Suprapubic skin (tissue), 4 donors: ENCODE results near the gene CRACR2B. TPM values are rescaled to one million over a fixed set of nuclear protein-coding genes. Genes with fewer than 3 reads are reported as not detected.

Source experiments
- DNase-seq, 2 donors: peaks; one replicate each; pipeline ENCODE4 v3.0.0-alpha.2; 2019; ENCODE audit warnings: low spot score in 2 of 2
- H3K27ac ChIP-seq: fragments of 200-600 bp; sonication (generic); one replicate; pipeline ENCODE4 v1.5.1; 2019
- H3K27me3 ChIP-seq: fragments of 200-600 bp; sonication (generic); one replicate; pipeline ENCODE4 v1.5.1; 2019
- H3K36me3 ChIP-seq: fragments of 200-600 bp; sonication (generic); one replicate; pipeline ENCODE4 v1.5.1; 2019
- H3K4me1 ChIP-seq: fragments of 200-600 bp; sonication (generic); one replicate; pipeline ENCODE4 v1.5.1; 2019
- H3K4me3 ChIP-seq: fragments of 200-600 bp; sonication (generic); one replicate; pipeline ENCODE4 v1.5.1; 2019; ENCODE audit warnings: mild to moderate bottlenecking
- H3K9me3 ChIP-seq: fragments of 200-600 bp; sonication (generic); one replicate; pipeline ENCODE4 v1.5.1; 2019
- EP300 ChIP-seq: sonication (generic); formaldehyde crosslinking; IDR thresholded peaks from one replicate; pipeline ENCODE4 v1.6.1; 2017; ENCODE audit warnings: antibody characterized with exemption
- POLR2A ChIP-seq, 2 donors: fragments of 450-650 bp; IDR thresholded peaks; one replicate each; pipeline ENCODE4 v1.6.1; 2017; ENCODE audit warnings: antibody characterized with exemption in 2 of 2, mild to moderate bottlenecking in 2 of 2, moderate library complexity in 2 of 2
- POLR2AphosphoS5 ChIP-seq, 3 donors: sonication (generic); formaldehyde crosslinking; IDR thresholded peaks; one replicate each; pipeline ENCODE4 v1.6.1; 2017; ENCODE audit warnings: antibody characterized with exemption in 3 of 3
- WGBS: methylation state at CpG from one replicate; pipeline ENCODE4 v1.1.5; 2018; 5-methylcytosine and 5-hydroxymethylcytosine counted together
- total RNA-seq, 4 donors: library from RNA; depleted of rRNA; stranded (reverse); fragments of >200 nt; gene quantifications; one replicate each; pipeline ENCODE4 v1.1.0, GENCODE V29; 2016
- TF ChIP-seq, protein P1 (sequence below), 2 donors: fragments of 200-600 bp in 1 of 2; fragments of 450-650 bp in 1 of 2; sonication (generic) in 1 of 2; IDR thresholded peaks; one replicate each; pipeline ENCODE4 v1.5.1; 2016 to 2019; ENCODE audit warnings: antibody characterized with exemption in 2 of 2, mild to moderate bottlenecking in 1 of 2, moderate library complexity in 1 of 2

Gene CRACR2B
- total RNA-seq, 4 donors from 2014 or later, result 14.0 to 35.5 (median 29.6) TPM

DNA sequence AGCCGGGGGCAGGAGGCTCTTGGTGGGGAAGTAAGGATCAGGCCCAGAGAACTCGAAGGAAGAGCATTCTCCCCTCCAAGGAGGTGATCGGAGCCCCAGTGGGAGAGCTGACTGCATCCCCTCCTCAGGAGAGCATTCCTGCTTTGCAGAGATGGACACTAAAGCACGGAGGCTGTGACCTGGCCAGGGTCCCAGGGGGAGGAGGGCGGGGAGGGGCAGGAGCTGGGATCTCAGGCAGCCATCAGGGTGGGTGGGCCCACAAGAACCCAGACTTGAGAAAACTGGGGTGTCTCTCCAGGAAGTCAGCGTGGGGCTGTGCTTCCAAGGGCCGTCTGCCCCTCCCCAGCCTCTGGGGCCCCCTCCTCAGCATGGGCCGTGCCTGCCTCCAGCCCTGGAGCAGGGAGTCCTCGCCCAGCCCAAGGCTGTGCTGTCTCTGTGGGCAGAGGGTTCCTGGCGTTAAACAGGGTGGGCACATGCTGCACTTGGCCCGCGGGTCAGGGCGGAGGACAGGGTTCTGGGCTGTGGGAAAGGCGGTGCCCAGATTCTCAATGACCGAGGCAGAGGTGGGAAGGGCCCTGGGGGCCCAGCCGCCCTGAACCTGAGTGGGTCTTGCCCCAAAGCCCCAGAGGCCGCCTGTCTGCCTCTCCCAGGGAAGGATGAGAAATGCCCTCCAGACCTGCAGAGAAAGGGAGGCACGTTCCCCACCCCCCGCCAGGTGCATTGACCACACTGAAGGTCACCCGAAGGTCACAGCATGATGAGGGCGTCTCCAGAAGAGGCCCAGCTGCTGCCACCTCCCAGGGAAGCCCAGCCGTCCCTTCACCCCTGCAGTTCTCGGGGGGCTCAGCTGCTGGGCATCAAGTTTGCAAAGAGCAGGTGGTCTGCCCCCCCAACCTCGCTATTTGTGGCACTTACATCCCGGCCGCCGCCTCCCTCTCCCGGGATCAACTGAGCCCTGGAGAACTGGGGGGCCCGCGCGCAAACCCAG lies 38.5 kb upstream of the CRACR2B start:
- no peak overlapping the region for H3K4me3 ChIP-seq
- TF ChIP-seq EP300, result no peak
- TF ChIP-seq, protein P1, sequence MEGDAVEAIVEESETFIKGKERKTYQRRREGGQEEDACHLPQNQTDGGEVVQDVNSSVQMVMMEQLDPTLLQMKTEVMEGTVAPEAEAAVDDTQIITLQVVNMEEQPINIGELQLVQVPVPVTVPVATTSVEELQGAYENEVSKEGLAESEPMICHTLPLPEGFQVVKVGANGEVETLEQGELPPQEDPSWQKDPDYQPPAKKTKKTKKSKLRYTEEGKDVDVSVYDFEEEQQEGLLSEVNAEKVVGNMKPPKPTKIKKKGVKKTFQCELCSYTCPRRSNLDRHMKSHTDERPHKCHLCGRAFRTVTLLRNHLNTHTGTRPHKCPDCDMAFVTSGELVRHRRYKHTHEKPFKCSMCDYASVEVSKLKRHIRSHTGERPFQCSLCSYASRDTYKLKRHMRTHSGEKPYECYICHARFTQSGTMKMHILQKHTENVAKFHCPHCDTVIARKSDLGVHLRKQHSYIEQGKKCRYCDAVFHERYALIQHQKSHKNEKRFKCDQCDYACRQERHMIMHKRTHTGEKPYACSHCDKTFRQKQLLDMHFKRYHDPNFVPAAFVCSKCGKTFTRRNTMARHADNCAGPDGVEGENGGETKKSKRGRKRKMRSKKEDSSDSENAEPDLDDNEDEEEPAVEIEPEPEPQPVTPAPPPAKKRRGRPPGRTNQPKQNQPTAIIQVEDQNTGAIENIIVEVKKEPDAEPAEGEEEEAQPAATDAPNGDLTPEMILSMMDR (IDR thresholded peaks at IDR 0.05), result no peak
- no peak for TF ChIP-seq POLR2A (IDR thresholded peaks at IDR 0.05)
- TF ChIP-seq POLR2AphosphoS5 (IDR thresholded peaks at IDR 0.05), result no peak
- no CpG with 5 or more reads among the region's 31 CpGs for WGBS

DNA sequence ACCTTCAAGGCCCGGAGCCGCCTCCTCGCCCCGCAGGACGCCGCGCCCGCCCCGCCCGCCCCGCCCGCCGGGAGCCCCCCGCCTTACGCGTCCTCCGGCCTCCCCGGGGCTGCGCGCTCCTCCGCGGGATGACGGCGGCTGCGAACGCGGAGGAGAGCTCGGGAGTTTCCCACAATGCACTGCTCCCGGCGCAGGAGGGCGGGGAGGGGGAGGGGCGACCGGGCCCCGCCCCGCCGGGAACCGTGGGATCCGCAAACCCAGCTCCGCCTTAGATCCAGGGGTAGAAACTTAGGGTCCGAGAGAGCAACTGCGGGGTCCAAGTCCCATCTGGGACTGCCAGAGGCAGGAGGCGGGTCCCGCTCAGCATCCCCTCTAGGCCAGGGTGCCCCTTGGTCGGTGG lies 37.8 kb upstream of the CRACR2B start, which contains the start of gene CEND1:
CEND1 (minus strand) TSS at position 148 of the 400 bp plus-strand sequence. CDS start 1,514 bp downstream, outside the sequence.
- no peak within 1 kb of the TSS for H3K27ac ChIP-seq
- H3K9me3 ChIP-seq, result no peaks in the 10 kb centered on the region
- H3K27me3 ChIP-seq, result peaks cover 13% of the 10 kb centered on the region
- DNase-seq, result no peak
- H3K36me3 ChIP-seq, result peaks cover 15% of the 10 kb centered on the region
- no peak within 1 kb of the TSS for H3K4me3 ChIP-seq
- WGBS, result no CpG with 5 or more reads among the region's 44 CpGs
- TF ChIP-seq POLR2A (IDR thresholded peaks at IDR 0.05) (no peak), POLR2AphosphoS5 (IDR thresholded peaks at IDR 0.05) (no peak), EP300 (no peak)
- TF ChIP-seq, protein P1 (IDR thresholded peaks at IDR 0.05), result no peak
- peaks cover 14% of the 10 kb centered on the region for H3K4me1 ChIP-seq

More for the DNA sequence above, 38.5 kb upstream of the CRACR2B start:
- Histone ChIP-seq H3K36me3 (peaks cover 15% of the 10 kb centered on the region), H3K27ac (no peak overlapping the region), H3K9me3 (no peaks in the 10 kb centered on the region), H3K4me1 (peaks cover 7% of the 10 kb centered on the region), H3K27me3 (peaks cover 13% of the 10 kb centered on the region)
- DNase-seq, result no peak

DNA sequence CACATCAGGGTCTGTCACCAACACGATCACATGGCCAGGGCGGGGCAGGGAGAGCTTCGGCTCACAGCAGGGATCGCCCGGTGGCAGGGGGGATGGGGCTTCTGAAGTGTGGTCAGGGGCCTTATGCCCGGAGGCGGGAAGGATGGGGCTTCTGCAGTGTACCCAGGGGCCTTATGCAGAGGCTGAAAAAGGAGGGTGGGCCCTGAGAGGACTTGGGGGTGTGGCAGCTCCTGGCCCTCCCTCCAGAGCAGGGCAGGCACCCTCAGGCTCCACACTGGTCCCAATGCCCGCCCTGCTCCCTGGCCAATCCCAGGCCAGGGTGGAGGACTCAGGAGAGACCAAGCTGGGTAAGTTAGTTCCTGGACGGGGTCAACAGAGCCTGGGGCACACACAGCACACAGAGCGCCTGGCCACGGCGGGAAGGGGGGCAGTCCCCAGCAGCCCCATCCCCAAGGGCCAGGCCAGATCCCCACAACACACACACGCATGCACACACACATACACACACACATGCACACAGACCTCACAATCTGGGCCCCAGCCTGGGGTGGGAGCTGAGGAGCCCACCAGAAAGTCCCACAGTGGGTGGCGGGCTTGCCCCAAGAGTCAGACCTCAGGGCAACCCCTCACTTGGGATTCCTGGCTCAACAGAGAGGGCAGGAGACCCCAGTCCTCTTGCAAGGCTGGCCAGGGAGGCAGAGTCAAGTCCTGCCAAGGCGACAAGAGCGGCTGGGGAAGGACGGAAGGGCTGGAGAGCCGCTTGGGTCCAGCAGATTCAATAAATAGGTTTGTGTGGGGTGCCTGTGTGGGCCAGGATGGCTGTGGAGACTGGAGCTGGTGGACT lies 36.8 kb upstream of the CRACR2B start:
- H3K4me1 ChIP-seq, result peaks cover 24% of the 10 kb centered on the region
- H3K4me3 ChIP-seq, result no peak overlapping the region
- peaks cover 15% of the 10 kb centered on the region for H3K36me3 ChIP-seq
- H3K27me3 ChIP-seq, result peaks cover 13% of the 10 kb centered on the region
- 51% methylated on average over 14 of the region's 18 CpGs for WGBS
- DNase-seq, result no peak
- H3K27ac ChIP-seq, result no peak overlapping the region
- TF ChIP-seq, protein P1 (IDR thresholded peaks at IDR 0.05), result no peak
- TF ChIP-seq POLR2AphosphoS5 (IDR thresholded peaks at IDR 0.05) (no peak), EP300 (no peak)
- H3K9me3 ChIP-seq, result no peaks in the 10 kb centered on the region

DNA sequence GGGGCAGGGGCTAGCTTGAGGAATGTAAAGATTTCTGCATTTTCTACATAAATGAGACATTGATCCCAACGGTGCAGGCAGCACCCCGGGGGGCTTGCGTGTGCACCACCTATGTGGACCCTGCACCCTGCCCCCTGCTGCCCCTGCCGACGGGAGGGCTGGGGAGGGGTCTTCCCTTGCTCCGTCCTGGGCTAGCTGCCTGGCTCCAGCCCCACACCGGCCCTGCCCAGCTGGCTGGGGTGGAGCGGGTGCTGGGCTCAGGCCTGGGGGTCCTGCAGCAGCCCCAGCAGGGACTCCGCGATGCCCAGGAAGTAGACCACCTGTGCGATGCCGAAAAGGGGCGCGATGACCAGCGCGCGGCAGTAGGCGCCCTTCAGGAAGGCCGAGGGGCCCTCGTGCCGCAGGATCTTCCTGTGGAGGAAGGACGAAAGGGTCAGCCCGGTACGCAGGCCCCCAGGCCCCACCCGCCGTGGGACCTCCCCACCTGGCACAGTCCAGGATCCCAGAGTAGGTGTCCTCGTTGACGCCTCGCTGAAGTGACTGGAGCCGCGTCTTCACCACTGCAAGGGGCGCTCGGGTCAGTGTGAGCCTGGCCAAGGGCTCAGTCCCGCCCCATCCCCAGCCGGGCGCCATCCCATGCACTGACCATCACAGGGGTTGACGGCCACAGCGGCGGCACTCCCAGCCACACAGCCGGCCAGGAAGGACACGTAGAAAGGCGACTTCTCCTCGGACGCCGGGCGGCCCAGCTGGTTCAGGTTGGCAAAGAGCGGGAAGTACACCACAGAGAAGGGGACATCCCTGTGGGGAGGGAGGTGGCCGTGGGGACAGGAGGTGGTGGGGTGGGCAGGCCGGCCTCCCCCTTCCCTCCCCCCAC lies 35.8 kb upstream of the CRACR2B start:
- TF ChIP-seq, protein P1 (IDR thresholded peaks at IDR 0.05), result no peak
- TF ChIP-seq POLR2A (IDR thresholded peaks at IDR 0.05) (no peak), EP300 (no peak), POLR2AphosphoS5 (IDR thresholded peaks at IDR 0.05) (no peak)
- Histone ChIP-seq H3K4me3 (no peak overlapping the region), H3K4me1 (peaks cover 34% of the 10 kb centered on the region), H3K9me3 (no peaks in the 10 kb centered on the region), H3K27me3 (peaks cover 13% of the 10 kb centered on the region), H3K27ac (no peak overlapping the region), H3K36me3 (peaks cover 15% of the 10 kb centered on the region)
- WGBS, result 80% methylated on average over 2 of the region's 49 CpGs
- DNase-seq, result no peak
